OCI-M2 (cell line): ENCODE data around the gene SOX11.

Source experiments
- DNase-seq: peaks from one replicate; lab custom pipeline; 2025; ENCODE audit not compliant: unreplicated experiment; lab: John Stamatoyannopoulos, UW

Gene SOX11

DNA sequence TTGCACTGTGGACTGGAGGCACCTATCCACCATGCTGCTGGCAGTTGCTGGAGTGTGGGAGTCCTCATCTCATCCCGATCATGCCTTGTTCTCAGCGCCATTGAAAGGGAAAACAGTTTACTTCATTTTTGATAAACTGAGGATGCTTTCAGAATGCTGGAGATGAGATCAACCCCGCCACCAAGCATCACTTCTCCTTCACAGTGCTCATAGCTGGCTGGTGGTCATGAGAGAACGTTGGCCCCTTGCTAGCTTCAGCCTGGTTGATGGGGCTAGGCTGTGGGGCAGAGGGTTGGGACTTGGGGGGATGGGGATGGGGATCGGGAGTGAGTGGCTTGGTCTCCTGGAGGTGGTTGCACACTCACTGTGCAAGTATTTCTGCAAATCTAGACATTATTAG, 30.1 kb downstream of the SOX11 start:
- no peak for DNase-seq

DNA sequence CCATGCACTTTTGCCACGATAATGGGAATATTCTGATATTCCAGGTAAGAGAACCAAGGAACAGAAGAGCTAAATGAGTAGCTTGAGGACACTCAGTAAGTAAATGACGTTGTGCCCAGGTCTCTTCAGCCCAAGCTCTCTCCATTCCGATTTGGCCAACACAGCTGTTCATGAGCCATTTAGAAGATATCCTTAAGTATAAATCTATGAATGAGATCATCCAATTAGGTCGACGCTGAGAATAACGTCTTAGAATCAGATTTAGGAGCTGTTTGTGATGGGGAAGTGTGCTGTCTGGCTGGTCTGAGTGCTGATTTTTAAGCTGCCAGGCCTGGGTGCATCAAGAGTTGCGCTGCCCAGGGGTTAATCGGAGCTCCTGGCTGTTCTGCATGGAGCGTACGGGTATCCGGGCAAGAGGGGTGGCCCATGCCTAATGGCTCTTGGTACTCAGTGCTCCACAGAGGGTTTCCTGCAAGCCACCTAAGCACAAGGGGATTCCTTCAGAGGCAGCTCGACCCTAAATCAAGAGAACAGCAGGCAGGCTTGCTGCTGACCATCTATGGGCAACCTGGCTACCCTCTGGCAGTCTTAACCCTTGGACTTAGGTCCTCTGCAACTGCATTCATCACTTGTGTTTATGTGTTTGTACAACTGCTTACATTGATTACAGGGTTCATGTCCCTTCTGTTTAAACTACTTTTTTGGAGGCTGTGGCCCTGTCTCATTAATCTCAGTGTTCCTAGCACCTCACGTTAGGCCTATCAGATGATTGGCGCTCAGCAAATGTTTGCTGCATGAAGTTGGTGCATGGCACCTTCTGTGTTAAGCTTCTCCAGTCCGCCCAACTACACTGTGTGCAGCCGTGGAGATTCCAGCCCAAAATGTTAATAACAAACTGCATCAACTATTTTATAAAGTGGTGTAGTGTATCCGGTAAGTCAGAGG, 31.9 kb downstream of the SOX11 start:
- no peak for DNase-seq

DNA sequence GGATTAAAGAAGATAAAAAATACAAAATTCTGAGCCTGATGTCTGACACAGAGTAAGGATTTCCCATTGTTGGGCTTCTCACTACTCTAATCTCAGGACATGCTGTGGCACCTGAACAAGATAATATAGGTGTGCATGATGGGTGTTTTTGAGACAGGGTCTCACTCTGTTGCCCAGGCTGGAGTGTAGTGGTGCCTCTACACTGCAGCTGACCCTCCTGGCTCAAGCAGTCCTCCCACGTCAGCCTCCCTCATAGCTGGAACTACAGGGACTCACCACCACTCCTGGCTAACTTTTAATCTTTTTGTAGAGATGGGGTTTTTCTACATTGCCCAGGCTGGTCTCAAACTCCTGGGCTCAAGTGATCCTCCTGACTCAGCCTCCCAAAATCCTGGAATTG, 32.9 kb downstream of the SOX11 start:
- DNase-seq: no peak

DNA sequence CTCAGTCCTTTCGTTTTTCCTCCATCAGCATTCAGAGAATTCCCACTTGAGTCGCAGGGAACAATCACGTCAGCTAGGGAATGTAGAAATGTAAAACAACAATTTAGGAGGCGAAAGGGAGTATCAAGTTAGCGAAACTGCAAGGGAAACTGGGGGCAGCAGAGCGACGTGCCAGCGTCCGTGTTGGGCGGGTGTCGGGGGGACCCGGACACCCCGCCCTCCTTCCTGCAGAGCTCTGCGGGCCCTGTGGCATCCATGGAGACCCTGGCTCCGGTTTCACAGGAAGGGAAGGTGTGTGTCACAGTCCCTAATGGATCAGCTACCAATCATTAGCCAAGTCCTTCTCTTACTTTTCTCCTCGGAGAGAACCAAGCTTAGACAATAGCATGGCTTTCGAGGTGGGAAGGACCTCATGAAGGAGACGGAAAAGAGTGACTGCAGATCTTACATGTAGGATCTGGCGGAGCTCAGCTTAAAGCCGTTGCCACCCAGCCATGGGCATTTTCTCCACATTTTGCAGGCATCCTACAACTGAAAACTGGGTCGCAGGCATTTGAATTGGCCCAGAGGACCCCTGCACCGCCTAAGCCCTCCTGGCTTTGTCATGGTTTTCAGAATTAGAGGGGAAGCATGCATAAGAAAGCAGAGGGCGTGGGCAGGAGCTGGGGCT, 33.7 kb downstream of the SOX11 start:
- no peak for DNase-seq

DNA sequence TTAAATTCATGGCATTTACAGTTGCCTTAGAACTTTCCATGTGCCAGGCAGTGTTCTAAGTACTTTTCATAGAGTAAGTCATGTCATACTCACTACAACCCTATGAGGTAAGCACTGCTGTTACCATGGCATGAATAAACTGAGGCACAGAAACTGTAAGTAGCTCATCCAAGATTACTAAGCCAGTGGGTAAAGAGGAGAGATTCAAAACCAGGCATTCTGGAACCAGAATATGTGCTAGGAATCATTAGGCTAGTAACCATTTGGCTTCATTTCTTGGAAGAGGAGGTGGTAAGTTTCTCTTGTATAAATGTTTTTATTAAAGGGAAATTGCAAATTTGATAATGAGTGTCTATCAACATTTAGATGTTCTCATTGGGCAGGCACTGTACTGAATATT, 35.1 kb downstream of the SOX11 start:
- DNase-seq: no peak

DNA sequence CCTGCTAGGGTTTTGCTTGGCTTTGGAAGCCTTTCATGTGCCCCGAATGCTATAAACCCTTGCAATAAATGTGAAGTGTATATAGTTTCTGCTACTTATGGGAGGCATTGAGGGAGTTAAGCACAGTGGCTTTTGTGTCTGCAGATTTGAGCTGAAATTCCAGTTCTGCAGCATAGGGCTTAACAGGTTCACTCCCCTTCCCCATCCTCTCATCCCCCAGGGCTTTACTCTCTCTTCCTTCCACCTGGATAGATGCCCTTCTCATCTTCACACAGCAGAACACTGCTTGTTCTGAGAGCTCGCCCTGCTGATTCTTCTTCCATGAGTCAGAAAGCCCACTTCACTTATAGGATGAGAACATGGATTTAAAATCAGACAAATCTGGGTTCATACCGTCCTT, 37.2 kb downstream of the SOX11 start:
- DNase-seq: no peak

DNA sequence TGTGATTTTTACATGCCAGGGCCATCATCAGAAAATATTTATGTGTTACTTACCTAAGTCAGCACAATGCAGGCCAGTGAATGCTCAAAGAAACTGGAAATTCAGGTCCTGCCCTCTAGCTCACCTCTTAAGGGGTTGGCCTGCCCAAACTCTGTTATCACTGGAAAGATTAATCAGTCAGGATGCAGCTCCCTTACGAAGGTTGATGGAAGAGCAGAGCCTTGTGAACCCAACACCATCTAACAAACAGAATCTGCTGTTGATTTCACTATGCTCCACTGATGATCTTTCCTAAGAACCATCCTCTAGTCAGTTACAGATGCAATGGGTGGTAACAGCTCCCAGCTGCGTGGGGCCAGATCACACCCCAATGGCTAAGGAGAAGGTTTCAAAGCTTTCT, 38.2 kb downstream of the SOX11 start:
- no peak for DNase-seq

DNA sequence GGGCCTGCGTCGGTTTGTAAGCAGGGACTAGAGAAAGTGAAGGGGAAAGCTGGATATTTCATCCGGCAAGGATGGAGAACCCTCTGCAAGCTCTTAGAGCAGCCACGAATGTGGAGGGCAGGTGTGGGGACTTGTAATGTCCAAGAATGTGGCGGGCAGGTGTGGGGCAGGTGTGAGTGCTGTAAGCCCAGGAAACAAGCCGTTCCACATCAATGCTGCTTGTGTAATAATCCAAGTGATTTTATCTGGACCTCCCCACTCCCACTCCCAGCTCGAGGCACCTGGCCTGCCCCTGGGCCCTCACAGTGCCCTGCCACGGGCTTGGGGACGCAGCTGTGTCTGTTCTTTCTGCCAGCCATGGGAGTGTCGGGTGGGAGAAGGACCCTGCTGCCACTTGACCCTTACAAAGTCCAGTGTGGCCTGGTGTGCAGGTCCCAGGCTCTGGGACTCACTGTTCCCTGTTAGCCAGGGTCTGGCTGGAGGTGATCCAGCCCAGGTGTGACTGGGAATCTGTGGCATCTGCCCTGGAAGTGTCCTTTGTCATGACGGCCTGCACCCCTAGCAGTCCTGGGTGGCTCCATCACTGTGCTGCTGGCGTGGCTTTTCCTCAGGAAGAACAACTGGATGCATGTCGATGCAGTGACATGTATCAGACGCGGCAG, 42.8 kb downstream of the SOX11 start:
- no peak for DNase-seq

DNA sequence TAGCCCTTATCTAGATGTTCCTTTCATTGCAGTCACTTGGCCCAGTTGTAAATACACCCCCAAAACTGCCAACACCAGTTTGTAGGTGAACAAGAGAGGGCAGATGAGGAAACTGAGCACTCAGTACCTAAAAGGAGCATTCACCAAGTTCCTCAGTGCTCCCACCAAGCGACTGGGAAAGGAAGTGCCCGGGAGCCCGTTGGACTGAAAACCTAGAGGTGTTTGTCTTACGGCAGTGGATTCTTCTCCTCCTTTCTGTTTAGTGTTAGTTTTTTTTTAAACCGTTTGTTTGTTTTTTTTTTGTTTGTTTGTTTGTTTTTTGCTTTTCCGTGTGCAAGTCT, 43.3 kb downstream of the SOX11 start:
- no peak for DNase-seq

DNA sequence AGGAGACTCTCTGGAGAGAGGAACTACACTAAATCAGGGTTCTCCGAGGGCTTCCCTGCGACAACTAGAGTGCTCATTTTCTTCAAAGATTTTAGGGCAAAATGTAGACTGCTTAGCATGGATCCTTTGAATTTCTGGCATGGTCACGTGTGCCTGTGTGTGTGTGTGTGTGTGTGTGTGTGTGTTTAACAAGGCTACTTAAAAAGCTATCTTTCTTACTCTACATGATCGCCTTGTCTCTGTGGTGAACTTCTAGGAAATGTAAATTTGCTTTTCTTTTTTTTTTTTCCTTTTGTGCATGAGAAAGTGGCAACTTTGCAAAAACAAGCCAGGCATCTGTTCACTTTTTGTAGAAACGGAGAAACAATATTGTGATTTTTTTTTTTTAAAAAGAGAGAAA, 43.9 kb downstream of the SOX11 start:
- no peak for DNase-seq

DNA sequence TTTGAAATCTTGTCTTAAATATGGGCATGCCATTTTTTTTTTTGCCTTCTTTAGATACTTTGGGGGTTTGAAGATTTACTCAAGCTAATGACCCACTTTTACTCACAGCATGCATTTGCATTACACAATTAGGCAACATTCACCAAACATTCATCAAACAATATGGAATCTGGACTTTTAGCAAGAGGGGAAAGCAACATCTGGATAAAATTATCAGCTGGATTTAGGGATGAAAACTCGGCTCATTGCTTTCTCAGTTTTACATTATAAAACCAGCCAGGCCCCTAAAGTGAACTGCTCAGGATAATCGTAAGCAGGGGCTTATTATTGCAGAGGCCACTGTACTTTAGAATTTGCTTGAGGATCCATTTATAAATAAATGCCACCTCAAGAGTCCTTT, 44.7 kb downstream of the SOX11 start:
- DNase-seq: no peak

DNA sequence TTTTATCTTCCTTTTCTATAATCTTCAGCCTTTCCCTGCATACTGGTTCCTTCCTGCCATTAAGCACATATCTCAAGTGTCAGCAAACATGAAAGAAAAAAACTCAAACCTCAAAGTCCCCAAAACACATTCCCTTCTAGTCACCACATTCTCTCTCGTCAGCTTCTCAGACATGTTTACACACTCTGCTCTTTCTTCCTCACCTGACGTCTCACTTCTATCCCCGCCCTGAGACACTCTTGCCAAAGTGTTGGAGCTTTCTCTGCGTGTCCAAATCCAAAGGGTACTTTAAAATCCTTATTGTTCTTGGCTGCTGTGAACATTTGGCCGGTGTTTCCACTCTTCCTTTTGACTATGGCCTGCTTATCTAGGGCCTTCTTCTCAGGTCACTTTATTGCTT, 47.9 kb downstream of the SOX11 start:
- DNase-seq: no peak

DNA sequence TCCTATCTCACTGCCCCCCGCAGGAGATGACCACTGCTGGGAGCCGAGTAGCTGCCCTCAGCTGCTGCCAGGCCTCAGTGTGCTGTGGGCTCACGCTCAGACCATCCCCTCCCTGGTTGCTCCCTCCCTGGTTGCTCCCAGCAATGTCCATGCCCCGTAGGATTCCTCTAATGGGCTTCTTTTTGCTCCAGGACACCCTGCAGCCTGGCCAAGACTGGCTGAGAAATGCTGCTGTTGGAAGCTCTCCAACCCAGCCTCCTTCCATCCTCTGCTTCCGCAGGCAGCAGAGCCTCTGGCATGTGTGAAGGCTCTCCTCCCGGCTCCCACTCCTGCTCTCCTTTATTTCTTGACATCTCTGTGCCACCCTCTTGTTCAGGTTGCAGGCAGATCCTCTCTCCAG, 48.6 kb downstream of the SOX11 start:
- DNase-seq: no peak

DNA sequence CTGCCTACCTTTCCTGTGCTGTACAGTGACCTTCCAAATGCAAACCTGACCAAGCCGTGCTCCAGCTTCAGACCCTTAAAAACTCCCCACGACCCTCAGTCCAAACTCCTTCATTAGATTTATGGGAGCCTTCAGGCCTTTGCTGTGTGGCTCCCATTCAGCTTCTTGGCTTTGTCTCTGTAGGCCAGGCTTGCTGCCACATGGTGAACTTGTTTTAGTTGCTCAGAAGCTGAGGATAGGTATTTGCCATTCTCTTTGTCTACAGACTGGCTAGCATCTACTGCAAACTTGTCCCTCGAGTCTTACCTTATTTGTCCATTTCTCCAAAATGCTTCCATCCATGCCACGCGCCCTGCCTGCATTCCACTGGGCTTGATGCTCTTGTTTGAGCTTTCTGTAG, 49.1 kb downstream of the SOX11 start:
- no peak for DNase-seq

DNA sequence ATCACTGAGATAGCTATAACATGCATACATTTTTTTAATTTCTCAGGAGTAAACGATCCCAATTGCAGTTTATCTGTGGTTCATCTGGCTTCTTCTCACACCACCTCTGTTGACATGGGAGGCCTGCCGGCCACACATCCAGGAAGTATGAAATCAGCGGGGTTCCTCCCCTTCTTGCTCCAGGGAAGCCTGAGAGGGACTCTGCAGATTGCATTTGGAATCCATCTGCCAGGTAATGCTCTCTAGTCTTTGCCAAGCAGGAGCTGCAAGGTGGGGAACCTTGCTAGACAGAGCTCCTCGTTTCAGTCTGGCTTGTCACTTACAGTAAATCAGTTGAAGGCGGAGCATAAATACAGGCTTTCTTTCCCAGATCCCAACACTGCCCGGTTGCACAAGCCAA, 49.9 kb downstream of the SOX11 start:
- no peak for DNase-seq

DNA sequence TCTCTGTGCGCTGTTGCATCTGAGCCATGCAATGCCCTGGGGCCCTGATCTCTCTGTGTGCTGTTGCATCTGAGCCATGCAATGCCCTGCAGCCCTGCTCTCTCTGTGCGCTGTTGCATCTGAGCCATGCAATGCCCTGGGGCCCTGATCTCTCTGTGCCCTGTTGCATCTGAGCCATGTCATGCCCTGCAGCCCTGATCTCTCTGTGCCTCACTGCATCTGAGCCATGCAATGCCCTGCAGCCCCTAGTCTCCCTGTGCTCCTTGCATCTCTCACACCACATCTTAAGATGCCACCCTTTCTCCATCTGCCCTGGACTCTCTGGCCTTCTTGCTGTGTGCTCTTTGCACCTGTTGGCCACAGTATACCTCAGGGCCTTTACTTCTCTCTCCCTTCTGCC, 56.2 kb downstream of the SOX11 start:
- DNase-seq: no peak

DNA sequence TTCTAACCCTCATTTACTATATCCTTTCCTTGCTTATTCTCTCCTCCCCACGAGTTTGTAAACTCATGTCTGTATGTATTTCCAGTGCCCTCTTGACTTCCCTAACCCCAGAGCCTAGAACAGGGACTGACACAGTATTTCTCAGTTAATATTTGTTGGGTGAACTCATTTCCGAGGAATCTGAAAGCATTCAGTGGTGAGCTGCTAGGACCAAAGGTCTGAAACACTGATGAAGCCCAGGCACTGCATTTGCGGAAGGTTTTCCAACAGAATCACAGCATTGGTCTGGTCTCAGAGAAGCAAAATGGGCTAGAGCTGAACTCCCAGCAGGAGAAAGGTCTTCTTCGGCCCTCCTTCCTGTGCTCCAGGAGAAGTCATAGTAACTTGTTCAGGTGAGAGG, 56.8 kb downstream of the SOX11 start:
- DNase-seq: no peak

DNA sequence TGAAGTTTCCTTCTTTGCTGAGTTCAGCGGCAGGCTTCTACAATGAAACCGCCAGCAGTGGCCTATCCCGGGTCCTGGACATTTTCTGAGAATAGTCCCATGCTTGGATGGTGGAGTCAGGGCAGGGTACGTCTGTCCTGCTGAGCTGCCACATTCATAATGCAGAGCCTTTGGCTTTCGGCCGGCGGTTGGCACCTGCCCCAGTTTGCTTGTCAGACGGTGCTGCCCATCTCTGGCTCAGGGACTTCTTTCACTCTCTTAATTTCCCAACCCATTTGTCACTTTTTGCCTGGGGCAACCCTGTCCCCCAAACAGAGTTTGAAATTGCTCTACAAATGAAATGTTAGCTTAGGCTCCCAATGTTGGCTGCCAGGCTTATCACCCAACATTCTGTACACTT, 57.2 kb downstream of the SOX11 start:
- no peak for DNase-seq
